GM21825 (cell line): Measurements from ENCODE around the gene NAPG.
"Not testable (repeated sequence)": the region's sequence is repeated elsewhere in the genome, so short reads cannot be mapped to it uniquely, and the experiment has no call there.

Source experiments
- ATAC-seq: cut with Tn5 transposase; IDR thresholded peaks from one replicate; pipeline ENCODE4 v1.9.1; 2021; ENCODE audit warnings: mild to moderate bottlenecking, moderate library complexity; ENCODE audit not compliant: unreplicated experiment

Gene NAPG

GRCh38 chr18:10574412-10574811, 48.6 kb downstream of the NAPG start:
- not testable (repeated sequence) for ATAC-seq

GRCh38 chr18:10577842-10578572, 52.2 kb downstream of the NAPG start:
- not testable (repeated sequence) for ATAC-seq

- not testable (repeated sequence) for ATAC-seq
These were observed 52.7 kb downstream of the NAPG start for GRCh38 chr18:10578573-10578899.

GRCh38 chr18:10579079-10579867, 53.4 kb downstream of the NAPG start:
- no peak for ATAC-seq

GRCh38 chr18:10580215-10580614, 54.4 kb downstream of the NAPG start:
- no peak for ATAC-seq

GRCh38 chr18:10585260-10585659, 59.4 kb downstream of the NAPG start:
- no peak for ATAC-seq

GRCh38 chr18:10588975-10589374, 63.1 kb downstream of the NAPG start:
- ATAC-seq = no peak

GRCh38 chr18:10590412-10590811, 64.6 kb downstream of the NAPG start:
- ATAC-seq = no peak

GRCh38 chr18:10591896-10592295, 66.1 kb downstream of the NAPG start:
- no peak for ATAC-seq

- not testable (repeated sequence) for ATAC-seq
These were observed 67.7 kb downstream of the NAPG start for GRCh38 chr18:10593366-10594022.

- ATAC-seq = not testable (repeated sequence)
These were observed 70.1 kb downstream of the NAPG start for GRCh38 chr18:10595917-10596316.

- not testable (repeated sequence) for ATAC-seq
These were observed 71.9 kb downstream of the NAPG start for GRCh38 chr18:10597695-10598094.

GRCh38 chr18:10600701-10601100, 74.9 kb downstream of the NAPG start:
- not testable (repeated sequence) for ATAC-seq
